ENCODE measurements around the gene C1QTNF6. TPM values are rescaled to one million over a fixed set of nuclear protein-coding genes. Genes with fewer than 3 reads are reported as not detected.

The C1QTNF6 gene
- polyA plus RNA-seq, 2 of the 4 experiments (the other 2 are of a cell fraction), result 18.6 to 24.5 TPM

GRCh38 chr22:37222440-37222971 is 34.5 kb upstream of the C1QTNF6 start:
- TF ChIP-seq POLR2AphosphoS2 (conservative IDR thresholded peaks at IDR 0.05; ENCODE audit: low read length) (no peak), BCL3 (IDR thresholded peaks at IDR 0.05) (no peak)
- Histone ChIP-seq H3K9me3 (no peaks in the 10 kb centered on the region; the same call in 2 of the 3 replicates), H3K4me3 (no peak overlapping the region), H3K4me1 (no peaks in the 10 kb centered on the region), H3K27ac (no peak overlapping the region), H3K4me2 (no peak overlapping the region)
- WGBS (ENCODE audit: missing lambda C conversion rate), result 68% methylated on average over 8 of the region's 8 CpGs
- DNase-seq (ENCODE audit: low read depth in 1 of 2, low spot score in 1 of 2), result no peak
- ChIA-PET POLR2A (no interaction called here), CTCF (interaction anchor here (0.9 to 1.1 kb wide), 3 partner anchors 12 to 42 kb away, joined by 3 to 4 read pairs (median 3); no protein-coding TSS in a partner anchor)
- no peak for FAIRE-seq
- no peak for ATAC-seq

GRCh38 chr22:37221424-37222333 is 33.6 kb upstream of the C1QTNF6 start:
- FAIRE-seq, result no peak

GRCh38 chr22:37220543-37220981 is 32.5 kb upstream of the C1QTNF6 start:
- FAIRE-seq (no peak), ATAC-seq (no peak), DNase-seq (ENCODE audit: low read depth in 1 of 2, low spot score in 1 of 2) (no peak)
- WGBS (ENCODE audit: missing lambda C conversion rate), result 61% methylated on average over 4 of the region's 4 CpGs
- ChIA-PET CTCF (no interaction called here), POLR2A (no interaction called here)
- no peak for TF ChIP-seq POLR2AphosphoS2 (conservative IDR thresholded peaks at IDR 0.05; ENCODE audit: low read length)
- no peak for TF ChIP-seq EHF (CRISPR knock-in tag; IDR thresholded peaks at IDR 0.05)
- TF ChIP-seq RARB (CRISPR knock-in tag; IDR thresholded peaks at IDR 0.05), result no peak
- no peak overlapping the region for H3K4me2 ChIP-seq
- H3K9me3 ChIP-seq, result no peaks in the 10 kb centered on the region; the same call in 2 of the 3 replicates
- no peak overlapping the region for H3K27ac ChIP-seq
- H3K4me1 ChIP-seq, result no peaks in the 10 kb centered on the region
- H3K4me3 ChIP-seq, result no peak overlapping the region

More at GRCh38 chr22:37221424-37222333, 33.6 kb upstream of the C1QTNF6 start:
- ATAC-seq, result no peak
- 67% methylated on average over 10 of the region's 10 CpGs for WGBS (ENCODE audit: missing lambda C conversion rate)
- ChIA-PET CTCF (interaction anchor here (0.9 kb wide), 1 partner anchor 11 kb away, joined by 3 read pairs; no protein-coding TSS in a partner anchor), POLR2A (no interaction called here)
- H3K9me3 ChIP-seq, result no peaks in the 10 kb centered on the region; the same call in 2 of the 3 replicates
- no peak overlapping the region for H3K4me3 ChIP-seq
- TF ChIP-seq BHLHE40 (IDR thresholded peaks at IDR 0.05; ENCODE audit: low read depth, low read length) (no peak), RARB (CRISPR knock-in tag; IDR thresholded peaks at IDR 0.05) (no peak), EHF (CRISPR knock-in tag; IDR thresholded peaks at IDR 0.05) (no peak)
- H3K4me1 ChIP-seq, result no peaks in the 10 kb centered on the region
- H3K27ac ChIP-seq, result no peak overlapping the region
- no peak overlapping the region for H3K4me2 ChIP-seq
- DNase-seq (ENCODE audit: low read depth in 1 of 2, low spot score in 1 of 2), result no peak

GRCh38 chr22:37219533-37219932 is 31.5 kb upstream of the C1QTNF6 start:
- FAIRE-seq (no peak), DNase-seq (ENCODE audit: low read depth in 1 of 2, low spot score in 1 of 2) (no peak), ATAC-seq (no peak)
- POLR2A ChIA-PET, result no interaction called here
- TF ChIP-seq CHD4 (IDR thresholded peaks at IDR 0.05; ENCODE audit: borderline replicate concordance) (no peak), KDM5A (IDR thresholded peaks at IDR 0.05) (no peak), FOSB (CRISPR knock-in tag; IDR thresholded peaks at IDR 0.05) (no peak), GATA3 (IDR thresholded peaks at IDR 0.05; ENCODE audit: borderline replicate concordance) (no peak), HDAC2 (IDR thresholded peaks at IDR 0.05) (no peak), CEBPB (IDR thresholded peaks at IDR 0.05) (no peak), NR3C1 (IDR thresholded peaks at IDR 0.05) (no peak), CTCF (IDR thresholded peaks at IDR 0.05) (no peak), KDM1A (IDR thresholded peaks at IDR 0.05; ENCODE audit: low read depth) (no peak)
- CTCF ChIA-PET, result interaction anchor here (0.8 to 0.9 kb wide), 3 partner anchors 19 to 54 kb away, joined by 3 to 5 read pairs (median 3); no protein-coding TSS in a partner anchor
- no peaks in the 10 kb centered on the region for H3K4me1 ChIP-seq
- no peaks in the 10 kb centered on the region; the same call in 2 of the 3 replicates for H3K9me3 ChIP-seq
- H3K4me3 ChIP-seq, result no peak overlapping the region
- no peak overlapping the region for H3K27ac ChIP-seq
- no peak overlapping the region for H3K4me2 ChIP-seq
- 58% methylated on average over 6 of the region's 6 CpGs for WGBS (ENCODE audit: missing lambda C conversion rate)

Data from A549 (cell line).